HG03066 (cell line): ENCODE data around the gene PPRC1.

ENCODE experiments used
- ATAC-seq: cut with Tn5 transposase; IDR thresholded peaks from one replicate; pipeline ENCODE4 v1.9.1; 2021; ENCODE audit warnings: low read depth; ENCODE audit not compliant: unreplicated experiment

PPRC1 gene, protein sequence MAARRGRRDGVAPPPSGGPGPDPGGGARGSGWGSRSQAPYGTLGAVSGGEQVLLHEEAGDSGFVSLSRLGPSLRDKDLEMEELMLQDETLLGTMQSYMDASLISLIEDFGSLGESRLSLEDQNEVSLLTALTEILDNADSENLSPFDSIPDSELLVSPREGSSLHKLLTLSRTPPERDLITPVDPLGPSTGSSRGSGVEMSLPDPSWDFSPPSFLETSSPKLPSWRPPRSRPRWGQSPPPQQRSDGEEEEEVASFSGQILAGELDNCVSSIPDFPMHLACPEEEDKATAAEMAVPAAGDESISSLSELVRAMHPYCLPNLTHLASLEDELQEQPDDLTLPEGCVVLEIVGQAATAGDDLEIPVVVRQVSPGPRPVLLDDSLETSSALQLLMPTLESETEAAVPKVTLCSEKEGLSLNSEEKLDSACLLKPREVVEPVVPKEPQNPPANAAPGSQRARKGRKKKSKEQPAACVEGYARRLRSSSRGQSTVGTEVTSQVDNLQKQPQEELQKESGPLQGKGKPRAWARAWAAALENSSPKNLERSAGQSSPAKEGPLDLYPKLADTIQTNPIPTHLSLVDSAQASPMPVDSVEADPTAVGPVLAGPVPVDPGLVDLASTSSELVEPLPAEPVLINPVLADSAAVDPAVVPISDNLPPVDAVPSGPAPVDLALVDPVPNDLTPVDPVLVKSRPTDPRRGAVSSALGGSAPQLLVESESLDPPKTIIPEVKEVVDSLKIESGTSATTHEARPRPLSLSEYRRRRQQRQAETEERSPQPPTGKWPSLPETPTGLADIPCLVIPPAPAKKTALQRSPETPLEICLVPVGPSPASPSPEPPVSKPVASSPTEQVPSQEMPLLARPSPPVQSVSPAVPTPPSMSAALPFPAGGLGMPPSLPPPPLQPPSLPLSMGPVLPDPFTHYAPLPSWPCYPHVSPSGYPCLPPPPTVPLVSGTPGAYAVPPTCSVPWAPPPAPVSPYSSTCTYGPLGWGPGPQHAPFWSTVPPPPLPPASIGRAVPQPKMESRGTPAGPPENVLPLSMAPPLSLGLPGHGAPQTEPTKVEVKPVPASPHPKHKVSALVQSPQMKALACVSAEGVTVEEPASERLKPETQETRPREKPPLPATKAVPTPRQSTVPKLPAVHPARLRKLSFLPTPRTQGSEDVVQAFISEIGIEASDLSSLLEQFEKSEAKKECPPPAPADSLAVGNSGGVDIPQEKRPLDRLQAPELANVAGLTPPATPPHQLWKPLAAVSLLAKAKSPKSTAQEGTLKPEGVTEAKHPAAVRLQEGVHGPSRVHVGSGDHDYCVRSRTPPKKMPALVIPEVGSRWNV (N-terminal part only)

DNA sequence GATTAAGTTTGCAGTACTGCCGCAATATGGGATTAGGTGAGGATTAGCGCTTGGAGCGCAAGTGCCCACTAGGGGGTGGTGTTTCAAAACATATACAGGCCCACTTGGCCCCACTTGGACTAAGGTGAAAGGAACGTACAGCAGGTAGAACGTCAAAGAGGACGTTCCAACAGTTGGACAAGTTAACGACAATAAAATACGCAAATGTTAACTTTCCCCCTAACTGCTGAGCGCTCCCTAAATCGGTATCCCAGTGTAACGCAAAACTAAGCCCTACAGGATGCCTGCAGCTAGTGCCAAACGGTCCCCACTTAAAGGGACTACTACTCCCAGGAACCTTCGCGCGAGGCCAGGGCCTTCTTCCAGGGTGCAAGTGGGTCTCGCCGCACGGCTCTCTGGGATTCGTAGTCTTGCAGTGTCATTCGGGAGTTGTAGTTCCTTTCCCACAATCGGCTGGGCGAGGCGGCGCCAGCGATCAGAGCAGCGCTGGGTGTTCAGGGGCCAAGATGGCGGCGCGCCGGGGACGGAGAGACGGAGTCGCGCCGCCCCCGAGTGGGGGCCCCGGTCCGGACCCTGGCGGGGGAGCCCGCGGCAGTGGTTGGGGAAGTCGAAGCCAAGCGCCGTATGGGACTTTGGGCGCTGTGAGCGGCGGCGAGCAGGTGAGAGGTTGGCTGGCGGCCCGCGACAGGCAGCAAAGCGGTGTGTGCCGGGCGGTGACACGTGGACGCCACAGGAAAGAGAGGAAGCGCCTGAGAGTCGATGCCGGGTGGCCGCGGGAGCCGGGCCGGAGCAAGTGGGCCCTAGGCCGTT lies at the start of gene PPRC1:
Gene PPRC1, plus strand, starts transcription at position 478 of the 810 bp plus-strand sequence. Its CDS starts 29 bp downstream, at position 507.
- ATAC-seq, result peak; percentile 90

DNA sequence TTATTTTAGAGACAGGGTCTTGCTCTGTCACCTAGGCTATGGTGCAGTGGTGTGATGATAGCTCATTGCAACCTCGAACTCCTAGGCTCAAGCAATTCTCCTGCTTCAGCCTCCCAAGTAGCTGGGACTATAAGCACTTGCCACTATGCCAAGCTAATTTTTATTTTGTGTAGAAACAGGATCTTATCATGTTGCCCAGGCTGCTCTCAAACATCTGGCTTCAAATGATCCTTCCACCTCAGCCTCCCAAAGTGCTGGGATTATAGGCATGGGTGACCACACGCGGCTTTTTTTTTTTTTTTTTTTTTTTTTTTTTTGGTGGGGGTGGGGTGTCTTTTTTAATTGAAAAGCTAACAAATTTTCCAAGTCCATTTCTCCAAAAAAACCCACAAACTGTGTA lies 49.3 kb upstream of the PPRC1 start:
- no peak for ATAC-seq

DNA sequence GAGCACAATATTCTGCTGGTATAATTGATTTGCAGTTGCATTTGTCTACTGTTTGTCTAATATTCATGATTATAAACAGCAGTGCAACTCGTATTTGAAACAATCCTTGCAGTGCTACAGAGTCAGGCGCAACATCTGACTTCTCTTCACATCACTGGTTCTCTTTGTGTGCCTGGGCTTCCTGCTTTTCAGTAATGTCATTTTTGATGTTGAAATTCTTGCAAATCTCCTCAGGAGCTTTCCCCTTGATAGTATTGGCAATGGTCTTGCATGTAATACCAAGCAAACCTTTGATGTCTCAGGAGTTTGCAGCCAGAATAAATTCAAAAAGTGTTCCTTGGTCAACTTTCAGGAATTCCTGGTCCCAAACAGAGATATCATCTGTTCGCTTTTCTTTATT lies 47.5 kb upstream of the PPRC1 start:
- ATAC-seq, result no peak

DNA sequence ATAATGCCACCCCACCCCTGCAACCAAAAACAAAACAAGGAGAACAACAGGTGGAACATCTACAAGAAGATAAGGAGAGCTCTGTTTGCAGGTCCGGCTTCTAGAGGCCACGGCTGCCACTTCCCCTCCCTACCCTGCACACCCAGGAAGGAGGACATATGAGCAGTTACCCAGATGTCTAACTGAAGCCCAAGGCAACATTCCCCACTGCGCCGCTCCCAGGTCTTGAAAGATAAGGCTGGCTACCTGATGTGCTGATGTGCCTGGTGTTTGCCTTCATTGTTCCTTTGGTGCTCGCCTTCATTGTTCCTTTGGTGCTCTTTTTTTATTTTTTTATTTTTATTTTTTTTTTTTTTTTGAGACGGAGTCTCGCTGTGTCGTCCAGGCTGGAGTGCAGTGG lies 46.6 kb upstream of the PPRC1 start:
- ATAC-seq, result no peak

DNA sequence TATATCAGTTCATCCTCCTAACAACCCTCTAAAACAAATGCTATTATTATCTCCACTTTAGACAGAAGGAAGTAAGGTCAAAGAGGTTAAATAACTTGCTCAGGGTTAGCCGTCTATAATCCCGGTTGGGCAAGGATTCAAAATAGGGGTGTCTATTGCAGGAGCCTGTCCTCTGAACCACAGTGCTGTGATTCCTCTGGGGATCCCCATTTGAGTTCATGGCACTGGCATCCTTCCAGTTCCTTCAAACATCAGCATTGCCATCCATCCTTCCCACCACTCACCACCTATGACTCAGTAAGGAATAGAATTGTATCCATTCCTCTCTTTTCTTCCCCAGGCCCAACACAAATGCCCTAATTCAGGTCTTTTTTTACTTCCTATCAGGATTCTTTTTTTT lies 42.1 kb upstream of the PPRC1 start:
- no peak for ATAC-seq

DNA sequence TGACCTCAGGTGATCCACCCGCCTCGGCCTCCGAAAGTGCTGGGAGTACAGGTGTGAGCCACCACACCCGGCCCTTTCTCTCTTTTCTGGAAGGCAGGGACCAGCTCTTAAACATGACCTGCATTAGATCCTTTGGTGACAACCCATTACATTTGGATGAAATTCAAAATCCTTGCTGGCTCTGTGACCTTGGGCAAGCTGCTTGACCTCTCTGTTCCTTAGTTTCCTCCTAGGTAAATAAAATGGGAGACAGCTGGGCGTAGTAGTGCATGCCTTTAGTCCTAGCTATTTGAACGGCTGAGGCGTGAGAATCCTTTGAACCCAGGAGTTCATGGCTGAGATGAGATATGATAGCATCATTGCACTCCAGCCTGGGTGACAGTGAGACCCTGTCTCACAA lies 36.4 kb upstream of the PPRC1 start:
- ATAC-seq, result no peak

DNA sequence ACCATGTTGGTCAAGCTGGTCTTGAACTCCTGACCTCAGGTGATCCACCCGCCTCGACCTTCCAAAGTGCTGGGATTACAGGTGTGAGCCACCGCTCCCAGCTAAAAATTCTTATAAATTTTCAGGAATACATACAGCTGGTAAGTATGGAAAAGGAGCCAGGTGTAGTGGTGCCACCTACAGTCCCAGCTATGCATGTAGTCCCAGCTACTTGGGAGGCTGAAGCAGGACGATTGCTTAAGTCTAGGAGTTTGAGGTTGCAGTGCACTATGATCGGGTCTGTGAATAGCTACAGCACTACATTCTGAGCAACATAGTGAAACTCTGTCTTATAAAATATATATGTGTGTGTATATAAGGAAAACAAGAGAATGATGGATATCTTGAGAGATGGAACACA lies 31.7 kb upstream of the PPRC1 start:
- no peak for ATAC-seq

DNA sequence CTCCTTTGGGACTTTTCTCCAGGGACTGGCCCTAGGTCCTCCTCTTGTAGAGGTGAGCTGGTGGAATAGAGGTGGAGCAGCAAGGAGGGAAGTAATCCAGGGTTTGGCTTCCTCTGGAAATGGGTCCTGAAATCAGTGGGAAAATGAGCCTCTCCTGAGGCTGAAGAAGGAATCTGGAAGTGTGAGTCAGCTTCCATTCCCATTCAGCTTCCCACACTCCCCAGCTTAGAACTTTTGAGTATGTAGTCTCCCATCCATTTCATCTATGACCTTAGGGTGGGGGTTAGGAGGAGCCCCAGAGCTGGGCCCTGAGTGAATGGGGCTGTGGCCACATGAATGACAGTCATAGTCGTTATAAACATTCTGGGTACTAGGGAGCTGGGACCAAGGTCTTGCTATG lies 30.4 kb upstream of the PPRC1 start:
- no peak for ATAC-seq

DNA sequence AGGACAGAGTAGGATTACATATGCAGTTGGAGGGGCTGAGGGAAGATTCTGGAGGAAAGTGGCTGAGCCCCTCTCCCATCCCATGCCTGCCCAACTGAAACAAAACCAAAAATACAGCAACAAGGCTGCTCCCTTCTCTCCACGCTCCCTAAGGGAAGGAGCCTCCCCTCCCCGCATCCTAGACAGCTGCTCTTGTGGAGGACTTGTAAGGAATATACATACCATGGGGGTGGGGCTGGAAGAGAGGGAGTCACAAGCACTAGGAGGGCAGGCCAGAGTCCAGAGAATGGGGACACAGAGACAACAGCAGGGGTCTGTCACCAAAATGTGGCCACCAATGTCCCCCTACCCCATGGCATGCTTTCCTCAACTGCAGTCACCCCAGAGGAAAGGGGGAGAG lies 25.8 kb upstream of the PPRC1 start:
- no peak for ATAC-seq

DNA sequence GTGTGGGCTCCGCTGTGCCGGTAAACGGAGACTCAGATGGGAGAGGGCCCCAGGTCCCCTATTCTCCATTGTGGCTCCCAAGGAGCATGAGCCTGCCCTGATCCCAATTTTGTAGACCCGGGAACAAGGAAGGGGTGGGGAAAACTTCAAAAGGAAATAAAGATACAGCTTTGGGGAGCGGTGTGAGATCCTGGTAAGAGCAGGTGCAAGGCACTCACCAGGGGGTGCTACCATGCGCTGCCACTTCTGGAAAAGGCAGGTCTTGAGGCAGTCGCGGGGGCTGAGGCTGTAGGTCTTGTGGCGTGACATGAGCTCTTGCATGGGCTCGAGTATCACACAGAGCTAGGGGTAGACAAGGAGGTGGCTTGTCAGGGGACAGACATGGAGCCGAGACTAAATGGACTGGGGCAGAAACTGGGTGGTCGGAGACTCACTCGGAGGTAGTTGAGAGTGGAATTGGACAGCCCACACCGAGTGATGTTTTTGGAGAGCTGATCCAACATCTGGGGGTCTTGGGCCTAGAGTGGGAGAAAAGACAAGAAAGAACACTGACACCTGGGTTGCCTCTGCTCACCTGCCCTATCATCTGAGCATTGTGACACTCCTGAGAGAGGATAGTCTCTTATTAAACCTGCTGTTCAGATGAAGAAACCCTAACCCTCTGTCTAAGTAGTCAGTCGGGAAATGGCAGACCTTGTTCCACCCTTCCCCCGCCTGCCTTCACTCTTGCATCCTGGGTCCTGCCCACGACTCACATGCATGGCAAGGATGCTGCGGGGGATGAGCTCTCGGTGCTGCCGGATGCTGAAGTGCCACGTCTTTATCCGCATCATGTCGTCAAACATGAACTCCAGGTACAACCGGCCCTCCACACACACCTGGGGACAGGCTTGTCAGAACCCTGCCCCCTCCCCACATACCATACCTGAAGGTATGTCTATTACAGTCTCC lies 23.4 kb upstream of the PPRC1 start:
- no peak for ATAC-seq

DNA sequence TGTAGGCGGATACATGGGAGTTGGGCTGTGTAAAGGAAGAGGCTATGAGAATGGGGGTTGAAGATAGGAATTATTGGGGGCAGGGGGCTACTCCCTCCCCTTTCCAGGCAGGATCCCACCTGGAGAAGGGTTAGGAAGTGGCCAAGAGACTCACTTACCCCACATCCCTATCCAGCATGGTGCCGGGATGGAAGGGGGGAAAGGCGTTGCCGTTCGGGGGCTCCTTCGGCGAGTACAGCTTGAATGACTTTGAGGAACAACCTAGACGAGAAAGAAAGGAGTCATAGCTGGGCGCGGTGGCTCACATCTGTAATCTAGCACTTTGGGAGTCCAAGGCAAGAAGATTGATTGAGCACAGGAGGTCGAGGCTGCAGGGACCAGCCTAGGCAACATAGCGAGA lies 21.6 kb upstream of the PPRC1 start:
- ATAC-seq, result no peak

DNA sequence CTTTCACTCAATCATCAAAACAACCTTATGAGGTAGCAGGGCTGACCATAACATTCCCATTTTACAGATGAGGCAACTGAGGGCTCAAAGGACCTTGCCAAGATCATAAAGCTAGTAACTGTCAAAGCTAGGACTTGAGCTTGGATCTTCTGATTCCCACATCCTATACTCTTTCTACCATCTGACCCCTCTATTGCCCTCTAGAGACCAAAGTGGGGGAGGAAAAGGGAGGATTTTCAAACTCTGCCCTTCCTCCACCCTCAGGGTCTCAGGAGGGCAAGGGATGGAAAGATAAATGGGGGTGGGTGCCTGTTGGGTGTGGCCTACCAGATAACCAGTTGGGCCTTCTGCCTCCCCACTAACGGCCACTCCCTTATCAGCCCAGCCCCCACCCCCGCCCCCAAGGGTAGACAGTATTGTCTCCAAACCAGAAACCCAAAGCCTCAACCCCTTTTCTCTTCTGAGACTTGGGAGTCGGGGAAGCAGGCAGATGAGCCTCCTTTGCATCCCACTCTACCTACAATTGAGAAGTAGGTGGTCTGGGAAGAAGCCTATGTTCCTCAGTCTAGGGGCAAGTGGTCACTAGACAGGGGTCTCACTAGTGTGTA lies 20.5 kb upstream of the PPRC1 start:
- no peak for ATAC-seq

DNA sequence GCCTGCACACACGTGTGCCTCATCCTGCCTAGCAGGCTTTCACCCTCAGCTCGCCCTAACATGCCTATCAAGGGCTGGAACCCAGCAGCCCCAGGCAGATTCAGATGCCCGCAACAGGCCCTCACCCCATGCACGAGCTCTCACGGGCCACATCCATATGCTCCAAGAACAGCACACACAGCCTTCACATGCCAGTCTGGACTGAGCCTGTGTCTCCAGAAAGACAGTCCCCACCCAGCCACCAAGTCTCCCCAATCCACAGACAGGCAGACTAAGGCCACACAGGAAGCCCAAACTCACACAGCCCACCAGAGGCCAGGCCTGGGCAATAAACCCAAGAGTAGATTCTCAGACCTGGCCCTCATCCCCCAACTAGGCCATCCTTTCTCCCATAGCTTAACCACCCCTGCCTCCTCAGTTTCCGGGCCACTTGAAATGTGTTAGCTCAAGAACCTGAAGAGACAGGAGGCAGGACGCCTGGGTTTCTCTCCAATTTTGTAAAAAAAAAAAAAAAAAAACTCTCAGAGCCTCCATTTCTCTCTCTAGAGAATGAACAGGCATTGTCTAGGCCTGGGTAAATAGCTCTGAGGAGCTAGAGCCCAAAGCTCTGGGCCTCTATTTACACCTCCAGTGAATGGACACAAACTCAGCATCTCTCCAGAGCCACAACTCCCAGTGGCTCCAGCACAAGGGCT lies 19.4 kb upstream of the PPRC1 start:
- no peak for ATAC-seq

DNA sequence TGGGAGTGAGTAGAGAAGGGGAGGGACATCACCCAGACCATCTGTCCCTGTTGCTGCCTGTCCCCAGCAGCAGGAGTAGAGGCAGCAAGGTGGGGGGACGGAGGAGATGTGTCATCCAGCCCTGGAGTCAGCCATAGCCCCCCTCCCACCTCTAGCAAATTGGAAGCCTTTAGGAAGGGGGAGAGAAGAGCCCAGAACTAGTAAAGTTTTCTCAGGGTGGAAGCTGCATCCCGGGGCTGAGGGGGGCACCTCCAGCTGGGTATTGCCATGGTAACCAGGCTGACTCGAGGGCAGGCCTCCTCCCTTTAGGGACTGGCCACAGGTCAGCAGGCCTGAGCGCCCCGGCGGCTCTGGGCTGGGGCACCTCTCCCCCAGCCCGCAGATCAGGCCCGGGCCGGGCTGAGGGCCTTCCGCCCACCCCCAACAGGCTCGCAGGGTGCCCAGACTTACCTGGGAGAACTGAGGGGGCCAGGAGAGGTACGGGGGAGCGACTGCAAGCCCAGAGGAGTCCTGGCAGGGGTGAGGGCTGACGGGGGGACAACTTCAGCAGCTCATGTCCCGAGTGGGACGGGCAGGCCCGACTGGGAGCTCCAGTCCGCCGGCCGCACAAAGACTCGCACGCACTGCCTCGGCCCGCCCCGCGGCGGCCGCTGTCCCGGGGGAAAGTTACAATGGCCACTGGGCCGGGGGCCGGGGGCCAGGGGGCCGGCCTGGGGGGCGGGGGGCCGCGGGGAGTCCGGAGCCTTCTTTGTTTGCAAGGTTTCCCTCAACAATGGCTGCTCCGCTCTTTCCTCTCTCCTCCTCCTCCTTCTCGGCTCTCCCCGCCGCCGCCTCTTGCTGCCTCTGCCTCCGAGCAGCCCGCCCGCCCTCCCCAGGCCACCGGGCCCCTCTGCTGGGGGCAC lies 18.6 kb upstream of the PPRC1 start:
- ATAC-seq, result peak; percentile 14

DNA sequence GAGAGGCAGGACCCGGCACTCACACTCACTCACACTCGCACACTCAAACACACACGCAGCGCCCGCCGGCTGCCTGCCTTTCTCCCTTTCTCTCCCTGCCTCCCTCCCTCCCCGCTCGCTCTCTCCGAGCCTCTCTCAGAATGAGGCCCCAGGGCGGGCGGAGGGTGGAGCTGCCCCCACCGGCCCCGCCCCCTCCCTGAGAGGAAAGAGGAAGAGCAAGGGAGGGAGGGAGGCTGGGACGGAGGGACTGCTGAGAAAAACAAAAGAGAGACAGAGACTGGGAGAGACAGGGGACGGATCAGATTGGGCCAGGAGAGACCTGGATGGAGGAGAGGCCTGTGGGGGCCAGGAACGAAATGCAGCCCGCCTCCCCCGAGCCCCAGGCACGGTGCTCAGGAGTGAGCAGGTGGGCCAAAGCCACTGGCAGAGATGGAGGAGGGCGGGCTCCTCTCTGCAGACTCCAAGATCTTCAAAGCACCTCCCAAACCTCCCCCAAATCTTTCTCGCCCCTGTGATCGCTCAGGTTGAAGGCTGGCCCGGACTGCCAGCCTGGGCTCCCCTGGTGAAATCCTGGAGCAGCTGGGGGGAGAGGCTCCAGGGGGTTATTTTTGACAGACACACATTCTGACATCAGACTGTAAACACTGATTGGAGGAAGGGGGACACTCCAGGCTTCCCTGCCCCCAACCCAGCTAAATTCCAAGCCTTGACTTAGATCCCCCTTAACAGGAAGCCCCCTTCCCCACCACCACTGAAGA lies 17.8 kb upstream of the PPRC1 start:
- ATAC-seq, result peak; percentile 55

DNA sequence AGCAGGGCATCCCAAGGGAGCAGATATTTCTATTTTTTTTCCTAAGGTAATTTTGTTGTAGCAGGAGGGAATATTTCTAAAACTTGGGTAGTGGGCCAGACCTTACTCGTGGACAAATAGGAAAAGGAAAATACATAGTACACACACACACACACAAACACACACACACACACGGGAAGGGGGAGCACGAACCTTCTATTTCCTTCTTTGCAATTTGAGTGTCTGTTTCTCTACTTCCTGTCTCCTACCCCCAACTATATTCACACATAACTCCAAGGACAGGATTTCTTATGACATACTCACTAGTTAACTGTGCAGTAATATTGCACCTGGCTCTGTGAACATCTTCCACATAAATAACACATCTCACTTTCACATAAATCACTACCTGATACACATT lies 17.1 kb upstream of the PPRC1 start:
- ATAC-seq, result no peak
